HepG2 (cell line): ENCODE measurements around the gene CD320. TPM values are rescaled to one million over a fixed set of nuclear protein-coding genes. Genes with fewer than 3 reads are reported as not detected.
A peak's percentile ranks its signal among the peaks of the same experiment; 100 is the strongest.

ENCODE experiments used
- EED ChIP-seq: sonication (generic); formaldehyde crosslinking; IDR thresholded peaks from 2 replicates; pipeline ENCODE4 v1.5.0; 2020; ENCODE audit warnings: mild to moderate bottlenecking, missing genetic modification reagents
- FOXA1 ChIP-seq, 2 experiments: fragments of 450-650 bp in 1 of 2; sonication (generic) in 1 of 2; formaldehyde crosslinking in 1 of 2; IDR thresholded peaks; 2 replicates each; pipeline versions ENCODE4 v1.4.0 to v1.6.1; 2016 to 2020; ENCODE audit warnings: missing genetic modification reagents in 1 of 2
- HES4 ChIP-seq: sonication (generic); formaldehyde crosslinking; IDR thresholded peaks from 2 replicates; pipeline ENCODE4 v1.9.0; 2021; ENCODE audit warnings: mild to moderate bottlenecking, missing genetic modification reagents, borderline replicate concordance
- HNF4A ChIP-seq: sonication (generic); formaldehyde crosslinking; IDR thresholded peaks from 2 replicates; pipeline ENCODE4 v1.4.0; 2020; ENCODE audit warnings: missing genetic modification reagents
- KLF13 ChIP-seq: sonication (generic); formaldehyde crosslinking; IDR thresholded peaks from 2 replicates; pipeline ENCODE4 v1.4.0; 2020; ENCODE audit warnings: mild to moderate bottlenecking, missing genetic modification reagents
- NR2F2 ChIP-seq: IDR thresholded peaks from 2 replicates; pipeline ENCODE4 v1.6.1; 2012; ENCODE audit warnings: low read depth, inconsistent platforms, borderline replicate concordance
- NRL ChIP-seq: sonication (generic); formaldehyde crosslinking; IDR thresholded peaks from 2 replicates; pipeline ENCODE4 v1.5.0; 2020; ENCODE audit warnings: missing genetic modification reagents, mild to moderate bottlenecking, moderate library complexity, borderline replicate concordance
- PRPF4 ChIP-seq: fragments of 200-400 bp; formaldehyde crosslinking; IDR thresholded peaks from 2 replicates; pipeline ENCODE4 v1.6.1; 2016; ENCODE audit warnings: low read length, low read depth; ENCODE audit not compliant: poor library complexity, severe bottlenecking
- RAD51 ChIP-seq: fragments of 450-650 bp; IDR thresholded peaks from 2 replicates; pipeline ENCODE4 v1.6.1; 2016; ENCODE audit warnings: borderline replicate concordance
- RFX3 ChIP-seq: IDR thresholded peaks from 2 replicates; pipeline ENCODE4 v1.6.1; 2016; ENCODE audit warnings: missing biosample characterization, missing genetic modification reagents
- SATB2 ChIP-seq: sonication (generic); formaldehyde crosslinking; IDR thresholded peaks from 2 replicates; pipeline ENCODE4 v1.5.0; 2020; ENCODE audit warnings: missing genetic modification reagents
- SP2 ChIP-seq: sonication (generic); formaldehyde crosslinking; IDR thresholded peaks from 2 replicates; pipeline ENCODE4 v1.5.1; 2020; ENCODE audit warnings: mild to moderate bottlenecking, missing genetic modification reagents
- ZFP41 ChIP-seq: sonication (generic); formaldehyde crosslinking; IDR thresholded peaks from 2 replicates; pipeline ENCODE4 v1.4.0; 2020; ENCODE audit warnings: mild to moderate bottlenecking, missing genetic modification reagents, borderline replicate concordance
- ZKSCAN8 ChIP-seq: IDR thresholded peaks from 2 replicates; pipeline ENCODE4 v1.6.1; 2016; ENCODE audit warnings: borderline replicate concordance, missing genetic modification reagents, missing compliant biosample characterization
- ZNF121 ChIP-seq: sonication (generic); formaldehyde crosslinking; IDR thresholded peaks from 2 replicates; pipeline ENCODE4 v1.5.0; 2020; ENCODE audit warnings: mild to moderate bottlenecking, missing genetic modification reagents
- ZNF234 ChIP-seq: sonication (generic); formaldehyde crosslinking; conservative IDR thresholded peaks from 2 replicates; pipeline ENCODE4 v1.5.1; 2020; ENCODE audit warnings: mild to moderate bottlenecking, missing genetic modification reagents
- ZNF256 ChIP-seq: sonication (generic); formaldehyde crosslinking; conservative IDR thresholded peaks from 2 replicates; pipeline ENCODE4 v1.4.0; 2020; ENCODE audit warnings: missing genetic modification reagents
- ZNF564 ChIP-seq: sonication (generic); formaldehyde crosslinking; IDR thresholded peaks from 2 replicates; pipeline ENCODE4 v1.8.1; 2023; ENCODE audit warnings: mild to moderate bottlenecking, missing genetic modification reagents
- ZNF569 ChIP-seq: sonication (generic); formaldehyde crosslinking; IDR thresholded peaks from 2 replicates; pipeline ENCODE4 v1.5.0; 2020; ENCODE audit warnings: mild to moderate bottlenecking, missing genetic modification reagents, moderate library complexity, borderline replicate concordance
- ZNF724P ChIP-seq: sonication (generic); formaldehyde crosslinking; IDR thresholded peaks from 2 replicates; pipeline ENCODE4 v1.8.0; 2022; ENCODE audit warnings: missing genetic modification reagents, borderline replicate concordance
- ZNF878 ChIP-seq: sonication (generic); formaldehyde crosslinking; IDR thresholded peaks from 2 replicates; pipeline ENCODE4 v1.8.1; 2023; ENCODE audit warnings: mild to moderate bottlenecking, missing genetic modification reagents, moderate library complexity
- polyA plus RNA-seq, 8 experiments: library from polyadenylated mRNA; depleted of rRNA in 3 of 8; stranded (reverse) in 7 of 8; unstranded in 1 of 8; fragments of >200 nt; fragmentation: Illumina TruSeq in 4 of 8; extraction: Trizol in 4 of 8; gene quantifications; 2 replicates each; pipeline versions ENCODE4 v1.2.1 to v1.2.3, GENCODE V29; 2011 to 2016; ENCODE audit warnings: low read depth in 4 of 8, missing spikeins in 1 of 8, mixed read lengths in 1 of 8; ENCODE audit not compliant: insufficient read depth in 1 of 8
- total RNA-seq, 5 experiments: library from RNA; depleted of rRNA; stranded (reverse); fragments of >200 nt; fragmentation: Illumina TruSeq; extraction: Trizol; gene quantifications; 2 replicates each; pipeline ENCODE4 v1.2.3, GENCODE V29; 2016; ENCODE audit warnings: low read depth in 1 of 5
- TF ChIP-seq, protein P1 (sequence below): sonication (generic); formaldehyde crosslinking; conservative IDR thresholded peaks from 2 replicates; pipeline ENCODE4 v1.4.0; 2020; ENCODE audit warnings: missing genetic modification reagents
- TF ChIP-seq, protein P2 (sequence below): sonication (generic); formaldehyde crosslinking; IDR thresholded peaks from 2 replicates; pipeline ENCODE4 v1.5.1; 2020; ENCODE audit warnings: missing genetic modification reagents, mild to moderate bottlenecking, borderline replicate concordance
- TF ChIP-seq, protein P3 (sequence below): sonication (generic); formaldehyde crosslinking; conservative IDR thresholded peaks from 2 replicates; pipeline ENCODE4 v1.4.0; 2020; ENCODE audit warnings: missing genetic modification reagents
- TF ChIP-seq, protein P4 (sequence below): IDR thresholded peaks from 2 replicates; pipeline ENCODE4 v1.6.1; 2016; ENCODE audit warnings: mild to moderate bottlenecking
- TF ChIP-seq, protein P5 (sequence below): sonication (generic); formaldehyde crosslinking; IDR thresholded peaks from 2 replicates; pipeline ENCODE4 v1.8.1; 2023; ENCODE audit warnings: mild to moderate bottlenecking, missing genetic modification reagents

Gene CD320
- total and polyA plus RNA-seq, 2 of the 13 experiments (the other 11 are each of a cell fraction or from before 2014, with no cell fraction given), result 83.1 to 99.9 TPM

DNA sequence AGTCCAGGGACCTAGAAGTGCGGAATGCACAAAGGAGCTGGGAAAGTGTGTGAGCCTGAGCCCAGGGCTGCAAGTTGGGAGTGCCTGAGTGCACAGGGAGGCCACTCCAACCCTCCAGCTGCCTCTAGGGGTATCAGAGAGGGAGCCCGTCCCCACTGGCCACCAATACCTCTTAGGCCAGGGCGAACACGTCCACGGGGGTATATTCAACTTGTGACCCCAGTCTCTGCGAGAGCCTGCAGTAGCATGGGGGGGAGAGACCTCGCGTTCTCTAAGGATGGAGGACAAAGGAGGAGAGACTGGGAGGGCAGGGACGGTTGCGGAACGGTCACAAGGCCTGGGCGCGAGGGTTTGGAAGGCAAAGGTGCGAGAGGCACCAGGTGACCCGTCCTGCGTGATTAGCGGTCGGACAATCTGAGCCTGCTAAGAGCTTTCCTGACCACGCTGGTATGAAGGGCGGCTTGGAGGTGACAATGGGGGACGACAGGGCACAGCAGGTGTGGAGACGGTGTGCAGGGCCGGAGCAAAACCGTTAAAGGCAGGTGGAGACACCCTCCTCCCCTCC lies 676 bp downstream of the CD320 start (continued):
- TF ChIP-seq RAD51, result no peak
- no peak for TF ChIP-seq FOXA1 (IDR thresholded peaks at IDR 0.05)
- TF ChIP-seq FOXA1 (CRISPR knock-in tag; IDR thresholded peaks at IDR 0.05), result no peak
- no peak for TF ChIP-seq SATB2
- TF ChIP-seq, protein P1, sequence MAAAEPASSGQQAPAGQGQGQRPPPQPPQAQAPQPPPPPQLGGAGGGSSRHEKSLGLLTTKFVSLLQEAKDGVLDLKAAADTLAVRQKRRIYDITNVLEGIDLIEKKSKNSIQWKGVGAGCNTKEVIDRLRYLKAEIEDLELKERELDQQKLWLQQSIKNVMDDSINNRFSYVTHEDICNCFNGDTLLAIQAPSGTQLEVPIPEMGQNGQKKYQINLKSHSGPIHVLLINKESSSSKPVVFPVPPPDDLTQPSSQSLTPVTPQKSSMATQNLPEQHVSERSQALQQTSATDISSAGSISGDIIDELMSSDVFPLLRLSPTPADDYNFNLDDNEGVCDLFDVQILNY (CRISPR knock-in tag), result no peak
- TF ChIP-seq NRL (CRISPR knock-in tag), result no peak
- TF ChIP-seq HNF4A (CRISPR knock-in tag), result no peak
- TF ChIP-seq EED, result no peak; the same call in 1 of the 2 replicates
- TF ChIP-seq, protein P2, sequence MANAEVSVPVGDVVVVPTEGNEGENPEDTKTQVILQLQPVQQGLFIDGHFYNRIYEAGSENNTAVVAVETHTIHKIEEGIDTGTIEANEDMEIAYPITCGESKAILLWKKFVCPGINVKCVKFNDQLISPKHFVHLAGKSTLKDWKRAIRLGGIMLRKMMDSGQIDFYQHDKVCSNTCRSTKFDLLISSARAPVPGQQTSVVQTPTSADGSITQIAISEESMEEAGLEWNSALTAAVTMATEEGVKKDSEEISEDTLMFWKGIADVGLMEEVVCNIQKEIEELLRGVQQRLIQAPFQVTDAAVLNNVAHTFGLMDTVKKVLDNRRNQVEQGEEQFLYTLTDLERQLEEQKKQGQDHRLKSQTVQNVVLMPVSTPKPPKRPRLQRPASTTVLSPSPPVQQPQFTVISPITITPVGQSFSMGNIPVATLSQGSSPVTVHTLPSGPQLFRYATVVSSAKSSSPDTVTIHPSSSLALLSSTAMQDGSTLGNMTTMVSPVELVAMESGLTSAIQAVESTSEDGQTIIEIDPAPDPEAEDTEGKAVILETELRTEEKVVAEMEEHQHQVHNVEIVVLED (CRISPR knock-in tag), result no peak
- TF ChIP-seq ZKSCAN8 (CRISPR knock-in tag), result no peak
- TF ChIP-seq PRPF4, result no peak
- TF ChIP-seq RFX3 (CRISPR knock-in tag), result no peak
- TF ChIP-seq ZNF234 (CRISPR knock-in tag), result no peak
- no peak for TF ChIP-seq SP2 (CRISPR knock-in tag)
- TF ChIP-seq, protein P3, sequence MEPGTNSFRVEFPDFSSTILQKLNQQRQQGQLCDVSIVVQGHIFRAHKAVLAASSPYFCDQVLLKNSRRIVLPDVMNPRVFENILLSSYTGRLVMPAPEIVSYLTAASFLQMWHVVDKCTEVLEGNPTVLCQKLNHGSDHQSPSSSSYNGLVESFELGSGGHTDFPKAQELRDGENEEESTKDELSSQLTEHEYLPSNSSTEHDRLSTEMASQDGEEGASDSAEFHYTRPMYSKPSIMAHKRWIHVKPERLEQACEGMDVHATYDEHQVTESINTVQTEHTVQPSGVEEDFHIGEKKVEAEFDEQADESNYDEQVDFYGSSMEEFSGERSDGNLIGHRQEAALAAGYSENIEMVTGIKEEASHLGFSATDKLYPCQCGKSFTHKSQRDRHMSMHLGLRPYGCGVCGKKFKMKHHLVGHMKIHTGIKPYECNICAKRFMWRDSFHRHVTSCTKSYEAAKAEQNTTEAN (CRISPR knock-in tag), result no peak
- no peak; the same call in 1 of the 2 replicates for TF ChIP-seq HES4 (CRISPR knock-in tag)
- TF ChIP-seq KLF13 (CRISPR knock-in tag), result 0 out of 2 replicates have a peak, but pooled peaks have one; percentile 55
- TF ChIP-seq, protein P4, sequence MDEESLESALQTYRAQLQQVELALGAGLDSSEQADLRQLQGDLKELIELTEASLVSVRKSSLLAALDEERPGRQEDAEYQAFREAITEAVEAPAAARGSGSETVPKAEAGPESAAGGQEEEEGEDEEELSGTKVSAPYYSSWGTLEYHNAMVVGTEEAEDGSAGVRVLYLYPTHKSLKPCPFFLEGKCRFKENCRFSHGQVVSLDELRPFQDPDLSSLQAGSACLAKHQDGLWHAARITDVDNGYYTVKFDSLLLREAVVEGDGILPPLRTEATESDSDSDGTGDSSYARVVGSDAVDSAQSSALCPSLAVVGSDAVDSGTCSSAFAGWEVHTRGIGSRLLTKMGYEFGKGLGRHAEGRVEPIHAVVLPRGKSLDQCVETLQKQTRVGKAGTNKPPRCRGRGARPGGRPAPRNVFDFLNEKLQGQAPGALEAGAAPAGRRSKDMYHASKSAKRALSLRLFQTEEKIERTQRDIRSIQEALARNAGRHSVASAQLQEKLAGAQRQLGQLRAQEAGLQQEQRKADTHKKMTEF (CRISPR knock-in tag), result no peak
- no peak for TF ChIP-seq ZFP41 (CRISPR knock-in tag)
- TF ChIP-seq NR2F2, result no peak
- TF ChIP-seq ZNF724P (CRISPR knock-in tag), result no peak
- no peak for TF ChIP-seq ZNF569
- TF ChIP-seq ZNF121 (CRISPR knock-in tag), result no peak
- TF ChIP-seq, protein P5, sequence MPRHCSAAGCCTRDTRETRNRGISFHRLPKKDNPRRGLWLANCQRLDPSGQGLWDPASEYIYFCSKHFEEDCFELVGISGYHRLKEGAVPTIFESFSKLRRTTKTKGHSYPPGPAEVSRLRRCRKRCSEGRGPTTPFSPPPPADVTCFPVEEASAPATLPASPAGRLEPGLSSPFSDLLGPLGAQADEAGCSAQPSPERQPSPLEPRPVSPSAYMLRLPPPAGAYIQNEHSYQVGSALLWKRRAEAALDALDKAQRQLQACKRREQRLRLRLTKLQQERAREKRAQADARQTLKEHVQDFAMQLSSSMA, result no peak
- no peak for TF ChIP-seq ZNF256 (CRISPR knock-in tag)
- TF ChIP-seq ZNF564 (CRISPR knock-in tag), result no peak
- no peak for TF ChIP-seq ZNF878
